HepG2 (cell line): ENCODE results near the gene TNFSF12. TPM values are rescaled to one million over a fixed set of nuclear protein-coding genes. Genes with fewer than 3 reads are reported as not detected.
A peak's percentile ranks its signal among the peaks of the same experiment; 100 is the strongest.

Experiments
- ADNP ChIP-seq: sonication (generic); formaldehyde crosslinking; IDR thresholded peaks from 2 replicates; pipeline ENCODE4 v1.4.0; 2020; ENCODE audit warnings: missing genetic modification reagents
- AGO1 ChIP-seq: fragments of 200-400 bp; formaldehyde crosslinking; IDR thresholded peaks from 2 replicates; pipeline ENCODE4 v1.6.1; 2017; ENCODE audit warnings: mild to moderate bottlenecking, low read depth, low read length, moderate library complexity; ENCODE audit not compliant: poor library complexity, severe bottlenecking
- CCDC6 ChIP-seq: sonication (generic); formaldehyde crosslinking; IDR thresholded peaks from 2 replicates; pipeline ENCODE4 v1.8.1; 2022; ENCODE audit warnings: mild to moderate bottlenecking, missing genetic modification reagents, moderate library complexity
- NCOA2 ChIP-seq: sonication (generic); formaldehyde crosslinking; IDR thresholded peaks from 2 replicates; pipeline ENCODE4 v1.8.0; 2022; ENCODE audit warnings: inconsistent platforms
- PTBP1 ChIP-seq: fragments of 200-400 bp; formaldehyde crosslinking; IDR thresholded peaks from 2 replicates; pipeline ENCODE4 v1.6.1; 2018; ENCODE audit warnings: low read length, low read depth; ENCODE audit not compliant: poor library complexity, severe bottlenecking
- RELA ChIP-seq: sonication (generic); formaldehyde crosslinking; IDR thresholded peaks from 2 replicates; pipeline ENCODE4 v1.4.0; 2020; ENCODE audit warnings: missing genetic modification reagents
- SNAI1 ChIP-seq: sonication (generic); formaldehyde crosslinking; IDR thresholded peaks from 2 replicates; pipeline ENCODE4 v1.5.0; 2020; ENCODE audit warnings: mild to moderate bottlenecking, missing genetic modification reagents, borderline replicate concordance
- SRSF1 ChIP-seq: fragments of 200-400 bp; formaldehyde crosslinking; optimal IDR thresholded peaks from 2 replicates; pipeline ENCODE3; 2017; ENCODE audit warnings: mild to moderate bottlenecking, low read depth, low read length, moderate library complexity
- TBX3 ChIP-seq: fragments of 450-650 bp; IDR thresholded peaks from 2 replicates; pipeline ENCODE4 v1.6.1; 2017; ENCODE audit warnings: antibody characterized with exemption, mild to moderate bottlenecking, inconsistent platforms, borderline replicate concordance
- TMF1 ChIP-seq: sonication (generic); formaldehyde crosslinking; IDR thresholded peaks from 2 replicates; pipeline ENCODE4 v1.8.1; 2022; ENCODE audit warnings: low read depth, missing genetic modification reagents
- ZBTB20 ChIP-seq: sonication (generic); formaldehyde crosslinking; IDR thresholded peaks from 2 replicates; pipeline ENCODE4 v1.8.1; 2023; ENCODE audit warnings: missing genetic modification reagents, low read depth, mild to moderate bottlenecking, borderline replicate concordance
- ZNF17 ChIP-seq: sonication (generic); formaldehyde crosslinking; IDR thresholded peaks from 2 replicates; pipeline ENCODE4 v1.5.0; 2020; ENCODE audit warnings: mild to moderate bottlenecking, missing genetic modification reagents
- ZNF232 ChIP-seq: sonication (generic); formaldehyde crosslinking; IDR thresholded peaks from 2 replicates; pipeline ENCODE4 v1.4.0; 2020; ENCODE audit warnings: missing genetic modification reagents, borderline replicate concordance
- ZNF251 ChIP-seq: sonication (generic); formaldehyde crosslinking; IDR thresholded peaks from 2 replicates; pipeline ENCODE4 v1.9.0; 2021; ENCODE audit warnings: mild to moderate bottlenecking, missing genetic modification reagents
- ZNF550 ChIP-seq: sonication (generic); formaldehyde crosslinking; IDR thresholded peaks from 2 replicates; pipeline ENCODE4 v1.4.0; 2020; ENCODE audit warnings: mild to moderate bottlenecking, missing genetic modification reagents, borderline replicate concordance
- ZNF614 ChIP-seq: IDR thresholded peaks from 2 replicates; pipeline ENCODE4 v1.6.1; 2018; ENCODE audit warnings: missing biosample characterization, missing genetic modification reagents, inconsistent platforms, borderline replicate concordance
- polyA plus RNA-seq, 8 experiments: library from polyadenylated mRNA; depleted of rRNA in 3 of 8; stranded (reverse) in 7 of 8; unstranded in 1 of 8; fragments of >200 nt; fragmentation: Illumina TruSeq in 4 of 8; extraction: Trizol in 4 of 8; gene quantifications; 2 replicates each; pipeline versions ENCODE4 v1.2.1 to v1.2.3, GENCODE V29; 2011 to 2016; ENCODE audit warnings: low read depth in 4 of 8, missing spikeins in 1 of 8, mixed read lengths in 1 of 8; ENCODE audit not compliant: insufficient read depth in 1 of 8
- total RNA-seq, 5 experiments: library from RNA; depleted of rRNA; stranded (reverse); fragments of >200 nt; fragmentation: Illumina TruSeq; extraction: Trizol; gene quantifications; 2 replicates each; pipeline ENCODE4 v1.2.3, GENCODE V29; 2016; ENCODE audit warnings: low read depth in 1 of 5
- TF ChIP-seq, protein P1 (sequence below), 2 experiments: sonication (generic) in 1 of 2; formaldehyde crosslinking in 1 of 2; IDR thresholded peaks; 2 replicates each; pipeline versions ENCODE4 v1.4.0 to v1.6.1; 2018 to 2020; ENCODE audit warnings: missing genetic modification reagents in 2 of 2, borderline replicate concordance in 1 of 2, low read depth in 1 of 2, mild to moderate bottlenecking in 1 of 2, missing biosample characterization in 1 of 2
- TF ChIP-seq, protein P2 (sequence below): sonication (generic); formaldehyde crosslinking; IDR thresholded peaks from 2 replicates; pipeline ENCODE4 v1.4.0; 2020; ENCODE audit warnings: missing genetic modification reagents
- TF ChIP-seq, protein P3 (sequence below): sonication (generic); formaldehyde crosslinking; IDR thresholded peaks from 2 replicates; pipeline ENCODE4 v1.5.1; 2020; ENCODE audit warnings: missing genetic modification reagents, mild to moderate bottlenecking, borderline replicate concordance
- TF ChIP-seq, protein P4 (sequence below): sonication (generic); formaldehyde crosslinking; IDR thresholded peaks from 2 replicates; pipeline ENCODE4 v1.4.0; 2020; ENCODE audit warnings: missing genetic modification reagents
- TF ChIP-seq, protein P5 (sequence below): sonication (generic); formaldehyde crosslinking; IDR thresholded peaks from 2 replicates; pipeline ENCODE4 v1.4.0; 2020; ENCODE audit warnings: mild to moderate bottlenecking, missing genetic modification reagents

Gene TNFSF12
- total and polyA plus RNA-seq, 2 of the 13 experiments (the other 11 are each of a cell fraction or from before 2014, with no cell fraction given), result 0.93 to 7.2 TPM

DNA sequence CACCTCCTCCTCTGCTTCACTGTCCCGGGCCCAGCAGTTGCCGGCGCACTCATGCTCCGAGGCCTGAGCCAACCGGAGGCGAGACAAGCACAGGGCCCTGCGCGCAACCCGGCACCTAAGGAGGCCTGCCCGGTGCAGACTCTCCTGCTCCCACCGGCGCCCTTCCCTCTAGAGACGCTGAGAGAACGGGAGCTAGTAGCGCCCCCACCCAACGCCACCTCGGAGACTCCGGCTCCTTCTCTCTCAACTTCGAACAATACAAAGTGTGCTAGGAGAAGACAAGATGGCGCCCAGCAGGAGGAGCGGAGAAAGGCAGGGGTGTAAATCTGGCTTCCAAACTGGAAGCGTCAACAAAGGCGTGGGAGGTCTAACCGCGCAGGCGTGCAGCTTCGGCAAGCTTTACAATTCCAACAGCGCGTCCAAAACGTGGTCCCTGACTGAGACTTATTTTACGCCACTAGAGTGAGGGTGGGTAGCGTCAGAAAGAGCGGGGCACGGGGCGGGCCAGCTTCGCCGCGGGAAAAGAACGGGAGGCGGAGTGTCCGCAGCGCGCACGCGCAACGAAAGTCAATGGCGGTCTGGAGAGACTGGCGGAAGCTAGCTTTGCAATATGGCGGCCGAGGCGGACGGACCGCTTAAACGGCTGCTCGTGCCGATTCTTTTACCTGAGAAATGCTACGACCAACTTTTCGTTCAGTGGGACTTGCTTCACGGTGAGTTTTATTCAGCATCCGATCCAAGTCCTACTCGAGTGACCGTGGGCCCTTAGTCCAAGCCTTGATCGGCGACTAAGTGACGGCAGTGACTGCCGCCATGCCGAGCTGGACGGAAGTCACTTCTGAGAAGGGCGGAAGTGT, 34.6 kb downstream of the TNFSF12 start, which contains the start of gene MPDU1 (continued):
- no peak for TF ChIP-seq ZNF550 (CRISPR knock-in tag)
- TF ChIP-seq, protein P1, sequence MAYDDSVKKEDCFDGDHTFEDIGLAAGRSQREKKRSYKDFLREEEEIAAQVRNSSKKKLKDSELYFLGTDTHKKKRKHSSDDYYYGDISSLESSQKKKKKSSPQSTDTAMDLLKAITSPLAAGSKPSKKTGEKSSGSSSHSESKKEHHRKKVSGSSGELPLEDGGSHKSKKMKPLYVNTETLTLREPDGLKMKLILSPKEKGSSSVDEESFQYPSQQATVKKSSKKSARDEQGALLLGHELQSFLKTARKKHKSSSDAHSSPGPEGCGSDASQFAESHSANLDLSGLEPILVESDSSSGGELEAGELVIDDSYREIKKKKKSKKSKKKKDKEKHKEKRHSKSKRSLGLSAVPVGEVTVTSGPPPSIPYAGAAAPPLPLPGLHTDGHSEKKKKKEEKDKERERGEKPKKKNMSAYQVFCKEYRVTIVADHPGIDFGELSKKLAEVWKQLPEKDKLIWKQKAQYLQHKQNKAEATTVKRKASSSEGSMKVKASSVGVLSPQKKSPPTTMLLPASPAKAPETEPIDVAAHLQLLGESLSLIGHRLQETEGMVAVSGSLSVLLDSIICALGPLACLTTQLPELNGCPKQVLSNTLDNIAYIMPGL (CRISPR knock-in tag; IDR thresholded peaks at IDR 0.05; ENCODE audit: borderline replicate concordance in 1 of 2, low read depth in 1 of 2), result peak; percentile 62 to 67; a peak in 2 of 4 replicates
- TF ChIP-seq, protein P2, sequence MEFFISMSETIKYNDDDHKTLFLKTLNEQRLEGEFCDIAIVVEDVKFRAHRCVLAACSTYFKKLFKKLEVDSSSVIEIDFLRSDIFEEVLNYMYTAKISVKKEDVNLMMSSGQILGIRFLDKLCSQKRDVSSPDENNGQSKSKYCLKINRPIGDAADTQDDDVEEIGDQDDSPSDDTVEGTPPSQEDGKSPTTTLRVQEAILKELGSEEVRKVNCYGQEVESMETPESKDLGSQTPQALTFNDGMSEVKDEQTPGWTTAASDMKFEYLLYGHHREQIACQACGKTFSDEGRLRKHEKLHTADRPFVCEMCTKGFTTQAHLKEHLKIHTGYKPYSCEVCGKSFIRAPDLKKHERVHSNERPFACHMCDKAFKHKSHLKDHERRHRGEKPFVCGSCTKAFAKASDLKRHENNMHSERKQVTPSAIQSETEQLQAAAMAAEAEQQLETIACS (CRISPR knock-in tag), result peak; percentile 60
- TF ChIP-seq, protein P3, sequence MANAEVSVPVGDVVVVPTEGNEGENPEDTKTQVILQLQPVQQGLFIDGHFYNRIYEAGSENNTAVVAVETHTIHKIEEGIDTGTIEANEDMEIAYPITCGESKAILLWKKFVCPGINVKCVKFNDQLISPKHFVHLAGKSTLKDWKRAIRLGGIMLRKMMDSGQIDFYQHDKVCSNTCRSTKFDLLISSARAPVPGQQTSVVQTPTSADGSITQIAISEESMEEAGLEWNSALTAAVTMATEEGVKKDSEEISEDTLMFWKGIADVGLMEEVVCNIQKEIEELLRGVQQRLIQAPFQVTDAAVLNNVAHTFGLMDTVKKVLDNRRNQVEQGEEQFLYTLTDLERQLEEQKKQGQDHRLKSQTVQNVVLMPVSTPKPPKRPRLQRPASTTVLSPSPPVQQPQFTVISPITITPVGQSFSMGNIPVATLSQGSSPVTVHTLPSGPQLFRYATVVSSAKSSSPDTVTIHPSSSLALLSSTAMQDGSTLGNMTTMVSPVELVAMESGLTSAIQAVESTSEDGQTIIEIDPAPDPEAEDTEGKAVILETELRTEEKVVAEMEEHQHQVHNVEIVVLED, result peak; percentile 81; the same call in 1 of the 2 replicates
- peak; percentile 12; the same call in 1 of the 2 replicates for TF ChIP-seq NCOA2 (CRISPR knock-in tag)
- peak; percentile 55; the same call in 1 of the 2 replicates for TF ChIP-seq CCDC6 (CRISPR knock-in tag)
- peak; percentile 91 for TF ChIP-seq AGO1
- no peak for TF ChIP-seq PTBP1
- TF ChIP-seq ZBTB20, result no peak
- no peak for TF ChIP-seq RELA (CRISPR knock-in tag)
- 0 out of 2 replicates have a peak, but pooled peaks have one; percentile 65 for TF ChIP-seq ZNF17 (CRISPR knock-in tag)
- TF ChIP-seq, protein P4, sequence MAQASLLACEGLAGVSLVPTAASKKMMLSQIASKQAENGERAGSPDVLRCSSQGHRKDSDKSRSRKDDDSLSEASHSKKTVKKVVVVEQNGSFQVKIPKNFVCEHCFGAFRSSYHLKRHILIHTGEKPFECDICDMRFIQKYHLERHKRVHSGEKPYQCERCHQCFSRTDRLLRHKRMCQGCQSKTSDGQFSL, result peak; percentile 19; the same call in 1 of the 2 replicates
- TF ChIP-seq SRSF1, result peak; percentile 58
- TF ChIP-seq TBX3, result no peak
- TF ChIP-seq ZNF251 (CRISPR knock-in tag), result no peak
- peak; percentile 72; the same call in 1 of the 2 replicates for TF ChIP-seq TMF1
- no peak; the same call in 1 of the 2 replicates for TF ChIP-seq SNAI1 (CRISPR knock-in tag)
- no peak for TF ChIP-seq ADNP (CRISPR knock-in tag)
- no peak for TF ChIP-seq ZNF614 (CRISPR knock-in tag)
- no peak; the same call in 1 of the 2 replicates for TF ChIP-seq ZNF232 (CRISPR knock-in tag)
- TF ChIP-seq, protein P5, sequence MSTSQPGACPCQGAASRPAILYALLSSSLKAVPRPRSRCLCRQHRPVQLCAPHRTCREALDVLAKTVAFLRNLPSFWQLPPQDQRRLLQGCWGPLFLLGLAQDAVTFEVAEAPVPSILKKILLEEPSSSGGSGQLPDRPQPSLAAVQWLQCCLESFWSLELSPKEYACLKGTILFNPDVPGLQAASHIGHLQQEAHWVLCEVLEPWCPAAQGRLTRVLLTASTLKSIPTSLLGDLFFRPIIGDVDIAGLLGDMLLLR (CRISPR knock-in tag), result no peak
